OCI-LY1 (cell line): ENCODE measurements around the gene BEAN1.

Experiments used
- EZH2 ChIP-seq: fragments of 200-600 bp; sonication (generic), shearing (Covaris generic); IDR thresholded peaks from 2 replicates; pipeline ENCODE4 v1.8.0; 2017; ENCODE audit warnings: borderline replicate concordance, mixed run types, mild to moderate bottlenecking, antibody characterized with exemption, low read length, moderate library complexity, mixed read lengths
- TF ChIP-seq, protein P1 (sequence below): fragments of 200-600 bp; sonication (generic), shearing (Covaris generic); IDR thresholded peaks from 2 replicates; pipeline ENCODE4 v1.5.1; 2017; ENCODE audit warnings: mild to moderate bottlenecking, antibody characterized with exemption, low read length, moderate library complexity, mixed read lengths

DNA sequence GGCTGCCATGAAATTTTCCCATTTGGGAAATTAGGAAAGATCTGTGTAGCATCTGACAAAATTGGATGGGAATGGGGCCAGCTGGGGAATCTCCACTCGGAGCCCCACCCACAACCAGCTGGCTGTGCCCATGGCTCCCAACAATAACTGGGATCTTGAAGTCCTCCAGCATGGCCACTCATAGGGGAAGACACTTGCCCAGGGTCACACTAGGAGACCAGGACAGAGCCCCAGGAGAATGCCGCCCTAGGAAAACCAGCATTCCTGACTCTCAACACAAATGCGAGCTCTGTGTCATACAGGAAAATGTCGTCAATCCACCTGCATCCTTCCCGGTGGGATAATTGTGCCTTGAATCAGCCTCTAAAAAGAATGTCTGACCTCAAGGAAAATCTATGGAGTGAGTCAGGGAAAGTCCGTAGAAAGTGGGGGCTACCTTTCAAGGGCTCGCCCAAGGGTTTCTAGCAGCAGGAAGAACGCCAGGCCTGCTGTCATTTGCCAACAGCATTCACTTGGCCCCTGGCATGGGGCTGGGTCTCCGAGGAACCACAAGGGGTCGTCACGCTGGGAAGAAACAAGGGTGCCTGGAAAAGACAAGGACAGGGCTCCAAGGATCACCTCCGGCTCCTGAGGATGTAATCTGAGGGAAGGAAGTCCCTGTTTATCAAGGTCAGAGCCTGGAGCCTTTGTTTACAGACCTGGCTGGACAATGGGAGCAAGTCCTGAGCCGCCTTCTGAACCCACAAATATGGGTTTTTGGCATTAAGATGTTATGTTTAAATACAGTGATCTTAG is 44.7 kb upstream of the BEAN1 start:
- TF ChIP-seq, protein P1, sequence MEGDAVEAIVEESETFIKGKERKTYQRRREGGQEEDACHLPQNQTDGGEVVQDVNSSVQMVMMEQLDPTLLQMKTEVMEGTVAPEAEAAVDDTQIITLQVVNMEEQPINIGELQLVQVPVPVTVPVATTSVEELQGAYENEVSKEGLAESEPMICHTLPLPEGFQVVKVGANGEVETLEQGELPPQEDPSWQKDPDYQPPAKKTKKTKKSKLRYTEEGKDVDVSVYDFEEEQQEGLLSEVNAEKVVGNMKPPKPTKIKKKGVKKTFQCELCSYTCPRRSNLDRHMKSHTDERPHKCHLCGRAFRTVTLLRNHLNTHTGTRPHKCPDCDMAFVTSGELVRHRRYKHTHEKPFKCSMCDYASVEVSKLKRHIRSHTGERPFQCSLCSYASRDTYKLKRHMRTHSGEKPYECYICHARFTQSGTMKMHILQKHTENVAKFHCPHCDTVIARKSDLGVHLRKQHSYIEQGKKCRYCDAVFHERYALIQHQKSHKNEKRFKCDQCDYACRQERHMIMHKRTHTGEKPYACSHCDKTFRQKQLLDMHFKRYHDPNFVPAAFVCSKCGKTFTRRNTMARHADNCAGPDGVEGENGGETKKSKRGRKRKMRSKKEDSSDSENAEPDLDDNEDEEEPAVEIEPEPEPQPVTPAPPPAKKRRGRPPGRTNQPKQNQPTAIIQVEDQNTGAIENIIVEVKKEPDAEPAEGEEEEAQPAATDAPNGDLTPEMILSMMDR, result no peak
- no peak for TF ChIP-seq EZH2
